ENCODE results near the gene TMEM238. TPM values are rescaled to one million over a fixed set of nuclear protein-coding genes. Genes with fewer than 3 reads are reported as not detected.

Gene TMEM238
- total RNA-seq, 1 donor from 2014 or later = 0.40 TPM

- no peak overlapping the region for H3K27ac Mint-ChIP-seq (ENCODE audit: unreplicated experiment)
- peaks cover 50% of the 10 kb centered on the region for H3K27me3 Mint-ChIP-seq (ENCODE audit: low read depth)
- peak overlapping the region; percentile 25 for H3K4me3 Mint-ChIP-seq
- H3K9me3 Mint-ChIP-seq = no peaks in the 10 kb centered on the region
- H3K4me1 Mint-ChIP-seq = peaks cover 13% of the 10 kb centered on the region
- TF ChIP-seq, protein P1, sequence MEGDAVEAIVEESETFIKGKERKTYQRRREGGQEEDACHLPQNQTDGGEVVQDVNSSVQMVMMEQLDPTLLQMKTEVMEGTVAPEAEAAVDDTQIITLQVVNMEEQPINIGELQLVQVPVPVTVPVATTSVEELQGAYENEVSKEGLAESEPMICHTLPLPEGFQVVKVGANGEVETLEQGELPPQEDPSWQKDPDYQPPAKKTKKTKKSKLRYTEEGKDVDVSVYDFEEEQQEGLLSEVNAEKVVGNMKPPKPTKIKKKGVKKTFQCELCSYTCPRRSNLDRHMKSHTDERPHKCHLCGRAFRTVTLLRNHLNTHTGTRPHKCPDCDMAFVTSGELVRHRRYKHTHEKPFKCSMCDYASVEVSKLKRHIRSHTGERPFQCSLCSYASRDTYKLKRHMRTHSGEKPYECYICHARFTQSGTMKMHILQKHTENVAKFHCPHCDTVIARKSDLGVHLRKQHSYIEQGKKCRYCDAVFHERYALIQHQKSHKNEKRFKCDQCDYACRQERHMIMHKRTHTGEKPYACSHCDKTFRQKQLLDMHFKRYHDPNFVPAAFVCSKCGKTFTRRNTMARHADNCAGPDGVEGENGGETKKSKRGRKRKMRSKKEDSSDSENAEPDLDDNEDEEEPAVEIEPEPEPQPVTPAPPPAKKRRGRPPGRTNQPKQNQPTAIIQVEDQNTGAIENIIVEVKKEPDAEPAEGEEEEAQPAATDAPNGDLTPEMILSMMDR (conservative IDR thresholded peaks at IDR 0.05) = no peak
- no peak for DNase-seq (ENCODE audit: low read depth, low spot score)
- no peaks in the 10 kb centered on the region for H3K36me3 Mint-ChIP-seq (ENCODE audit: low read depth)
Measured at GRCh38 chr19:55350620-55351315, 33.3 kb downstream of the TMEM238 start.

DNA sequence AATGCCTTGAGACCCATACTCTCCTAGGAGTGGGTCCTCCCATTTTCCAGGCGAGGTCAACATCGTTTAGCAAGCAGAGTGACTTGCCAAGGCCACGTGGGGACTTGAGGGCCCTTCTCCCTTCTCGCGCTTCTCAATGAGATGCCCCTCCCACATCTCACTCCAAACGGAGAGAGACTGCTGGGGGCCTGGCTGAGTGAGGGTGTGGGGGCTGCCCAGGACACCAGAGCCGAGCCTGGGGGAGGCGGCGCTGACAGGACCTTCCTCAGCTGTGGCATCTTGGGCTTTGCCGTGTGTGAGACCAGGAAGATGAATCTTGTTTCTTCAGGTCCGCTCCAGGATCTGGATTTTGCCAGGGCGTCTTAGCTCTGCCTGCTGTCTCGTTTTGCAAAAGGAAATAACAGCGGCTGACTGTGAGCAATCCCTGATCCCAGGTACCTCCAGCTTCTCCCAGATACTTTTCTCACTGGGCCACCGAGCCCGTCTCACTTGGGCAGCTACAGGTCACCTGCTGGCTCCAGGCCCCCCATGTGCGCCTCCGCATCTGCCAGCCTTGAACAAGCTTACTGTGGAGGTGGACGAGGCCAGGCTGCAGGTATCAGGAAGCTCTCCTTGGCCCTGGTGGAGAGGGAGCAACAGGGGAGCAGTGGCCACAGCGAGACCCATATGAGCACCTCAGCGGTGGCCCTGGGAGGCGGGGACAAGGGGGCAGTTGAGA is 35.6 kb downstream of the TMEM238 start:
- Mint-ChIP-seq H3K4me3 (no peak overlapping the region), H3K27me3 (ENCODE audit: low read depth) (peaks cover 33% of the 10 kb centered on the region), H3K36me3 (ENCODE audit: low read depth) (no peaks in the 10 kb centered on the region), H3K9me3 (no peaks in the 10 kb centered on the region), H3K27ac (ENCODE audit: unreplicated experiment) (no peak overlapping the region), H3K4me1 (peaks cover 16% of the 10 kb centered on the region)
- no peak for DNase-seq (ENCODE audit: low read depth, low spot score)
- TF ChIP-seq, protein P1 (conservative IDR thresholded peaks at IDR 0.05) = no peak

GRCh38 chr19:55347442-55348009 is 36.6 kb downstream of the TMEM238 start:
- Mint-ChIP-seq H3K4me3 (peak overlapping the region; percentile 47), H3K27ac (ENCODE audit: unreplicated experiment) (peak overlapping the region; percentile 19), H3K27me3 (ENCODE audit: low read depth) (peaks cover 24% of the 10 kb centered on the region), H3K36me3 (ENCODE audit: low read depth) (no peaks in the 10 kb centered on the region), H3K4me1 (peaks cover 9% of the 10 kb centered on the region), H3K9me3 (no peaks in the 10 kb centered on the region)
- no peak for DNase-seq (ENCODE audit: low read depth, low spot score)
- TF ChIP-seq, protein P1 (conservative IDR thresholded peaks at IDR 0.05) = no peak

- Mint-ChIP-seq H3K9me3 (no peaks in the 10 kb centered on the region), H3K27ac (ENCODE audit: unreplicated experiment) (no peak overlapping the region), H3K27me3 (ENCODE audit: low read depth) (peaks cover 18% of the 10 kb centered on the region), H3K4me1 (peaks cover 7% of the 10 kb centered on the region), H3K36me3 (ENCODE audit: low read depth) (no peaks in the 10 kb centered on the region), H3K4me3 (no peak overlapping the region)
- TF ChIP-seq, protein P1 (conservative IDR thresholded peaks at IDR 0.05) = no peak
- no peak for DNase-seq (ENCODE audit: low read depth, low spot score)
Measured at GRCh38 chr19:55346725-55347441, 37.2 kb downstream of the TMEM238 start.
